H9 (cell line): Measurements from ENCODE around the gene FREM1. TPM values are rescaled to one million over a fixed set of nuclear protein-coding genes. Genes with fewer than 3 reads are reported as not detected.
A peak's percentile ranks its signal among the peaks of the same experiment; 100 is the strongest.

Experiments
- DNase-seq: peaks from one replicate; pipeline ENCODE4 v3.0.0-alpha.2; 2017
- H2AFZ ChIP-seq: one replicate; pipeline ENCODE4 v1.6.1; 2013; ENCODE audit warnings: mild to moderate bottlenecking, low read length, control low read depth, moderate library complexity
- H2AK5ac ChIP-seq: 2 replicates; pipeline ENCODE4 v1.6.1; 2013; ENCODE audit warnings: low read length, control low read depth, mixed read lengths; ENCODE audit not compliant: insufficient read length
- H2BK120ac ChIP-seq: one replicate; pipeline ENCODE4 v1.6.1; 2013; ENCODE audit warnings: low read depth, mild to moderate bottlenecking, low read length, control low read depth, inconsistent platforms; ENCODE audit not compliant: poor library complexity, severe bottlenecking
- H2BK12ac ChIP-seq: 2 replicates; pipeline ENCODE4 v1.6.1; 2013; ENCODE audit warnings: low read length, control low read depth, mixed read lengths, low read depth; ENCODE audit not compliant: insufficient read length
- H2BK15ac ChIP-seq: 2 replicates; pipeline ENCODE4 v1.6.1; 2013; ENCODE audit warnings: low read depth, low read length, control low read depth
- H2BK20ac ChIP-seq: one replicate; pipeline ENCODE4 v1.6.1; 2013; ENCODE audit warnings: low read depth, mild to moderate bottlenecking, low read length, control low read depth, inconsistent platforms; ENCODE audit not compliant: poor library complexity, severe bottlenecking
- H2BK5ac ChIP-seq: 2 replicates; pipeline ENCODE4 v1.6.1; 2013; ENCODE audit warnings: low read length, control low read depth, mixed read lengths; ENCODE audit not compliant: insufficient read length
- H3K14ac ChIP-seq: 2 replicates; pipeline ENCODE4 v1.6.1; 2013; ENCODE audit warnings: low read length, control low read depth; ENCODE audit not compliant: insufficient read depth
- H3K18ac ChIP-seq: 2 replicates; pipeline ENCODE4 v1.6.1; 2013; ENCODE audit warnings: low read depth, mild to moderate bottlenecking, mixed read lengths, low read length, control low read depth; ENCODE audit not compliant: insufficient read length
- H3K23ac ChIP-seq: 2 replicates; pipeline ENCODE4 v1.6.1; 2013; ENCODE audit warnings: low read length, control low read depth, mixed read lengths, low read depth; ENCODE audit not compliant: insufficient read length
- H3K23me2 ChIP-seq: 2 replicates; pipeline ENCODE4 v1.6.1; 2013; ENCODE audit warnings: low read depth, mild to moderate bottlenecking, mixed read lengths, low read length, control low read depth; ENCODE audit not compliant: insufficient read length, poor library complexity, severe bottlenecking
- H3K27ac ChIP-seq: 2 replicates; pipeline ENCODE4 v1.5.1; 2013; ENCODE audit warnings: low read length, control low read depth, mixed read lengths, low read depth; ENCODE audit not compliant: insufficient read length
- H3K27me3 ChIP-seq: 2 replicates; pipeline ENCODE4 v1.6.1; 2013; ENCODE audit warnings: low read length, control low read depth, inconsistent platforms; ENCODE audit not compliant: insufficient read depth
- H3K4ac ChIP-seq: 2 replicates; pipeline ENCODE4 v1.6.1; 2013; ENCODE audit warnings: low read depth, mild to moderate bottlenecking, control low read depth, inconsistent platforms, low read length, moderate library complexity
- H3K4me1 ChIP-seq: 2 replicates; pipeline ENCODE4 v1.6.1; 2013; ENCODE audit warnings: low read length, control low read depth, inconsistent platforms; ENCODE audit not compliant: insufficient read depth
- H3K4me2 ChIP-seq: 2 replicates; pipeline ENCODE4 v1.6.1; 2013; ENCODE audit warnings: low read length, control low read depth, mixed read lengths; ENCODE audit not compliant: insufficient read length, insufficient read depth
- H3K56ac ChIP-seq: 2 replicates; pipeline ENCODE4 v1.6.1; 2013; ENCODE audit warnings: low read depth, mild to moderate bottlenecking, mixed read lengths, low read length, control low read depth; ENCODE audit not compliant: insufficient read length
- H3K79me1 ChIP-seq: 2 replicates; pipeline ENCODE4 v1.6.1; 2013; ENCODE audit warnings: low read depth, mild to moderate bottlenecking, moderate library complexity, low read length, control low read depth, inconsistent platforms; ENCODE audit not compliant: insufficient read depth, poor library complexity, severe bottlenecking
- H3K79me2 ChIP-seq: 2 replicates; pipeline ENCODE4 v1.6.1; 2013; ENCODE audit warnings: low read length, control low read depth, inconsistent platforms; ENCODE audit not compliant: insufficient read depth
- H3K9ac ChIP-seq: 2 replicates; pipeline ENCODE4 v1.6.1; 2013; ENCODE audit warnings: low read length, control low read depth, mixed read lengths; ENCODE audit not compliant: insufficient read length; ENCODE audit errors: extremely low read depth
- H3K9me3 ChIP-seq: one replicate; pipeline ENCODE4 v1.6.1; 2013; ENCODE audit warnings: low read depth, low read length, inconsistent platforms; ENCODE audit not compliant: control insufficient read depth
- H3T11ph ChIP-seq: one replicate; pipeline ENCODE4 v1.6.1; 2013; ENCODE audit warnings: mild to moderate bottlenecking, low read length, control low read depth, inconsistent platforms
- H4K20me1 ChIP-seq: one replicate; pipeline ENCODE4 v1.6.1; 2013; ENCODE audit not compliant: control insufficient read depth, insufficient read length, insufficient read depth
- H4K5ac ChIP-seq: 2 replicates; pipeline ENCODE4 v1.6.1; 2013; ENCODE audit warnings: low read depth, mild to moderate bottlenecking, mixed read lengths, low read length, control low read depth; ENCODE audit not compliant: insufficient read length
- H4K8ac ChIP-seq: replicated peaks from 2 replicates; pipeline ENCODE4 v1.6.1; 2013; ENCODE audit warnings: low read length, control low read depth, mixed read lengths, low read depth; ENCODE audit not compliant: insufficient read length
- H4K91ac ChIP-seq: 2 replicates; pipeline ENCODE4 v1.6.1; 2013; ENCODE audit warnings: low read depth, mild to moderate bottlenecking, moderate library complexity, mixed read lengths, low read length, control low read depth; ENCODE audit not compliant: insufficient read length
- H3K27ac Mint-ChIP-seq, 3 experiments: 2 replicates in 2 of 3; 3 replicates in 1 of 3; pipeline ENCODE4 v1.8.0; 2020 to 2021; ENCODE audit warnings: mixed read lengths in 3 of 3, mild to moderate bottlenecking in 1 of 3, moderate library complexity in 1 of 3
- H3K27me3 Mint-ChIP-seq: 2 replicates; pipeline ENCODE4 v1.8.0; 2021; ENCODE audit warnings: low read depth, mild to moderate bottlenecking, moderate library complexity, mixed read lengths
- H3K36me3 Mint-ChIP-seq, 3 experiments: 2 replicates in 2 of 3; 3 replicates in 1 of 3; pipeline ENCODE4 v1.8.0; 2020 to 2021; ENCODE audit warnings: low read depth in 3 of 3, mixed read lengths in 3 of 3; ENCODE audit not compliant: insufficient read depth in 1 of 3
- H3K4me1 Mint-ChIP-seq, 2 experiments: 2 replicates each; pipeline ENCODE4 v1.8.0; 2020; ENCODE audit warnings: mixed read lengths in 2 of 2
- H3K4me3 Mint-ChIP-seq, 2 experiments: 2 replicates in 1 of 2; 3 replicates in 1 of 2; pipeline ENCODE4 v1.8.0; 2020 to 2021; ENCODE audit warnings: mild to moderate bottlenecking in 2 of 2, mixed read lengths in 2 of 2, moderate library complexity in 1 of 2
- H3K9me3 Mint-ChIP-seq, 2 experiments: 2 replicates in 1 of 2; 3 replicates in 1 of 2; pipeline ENCODE4 v1.8.0; 2020; ENCODE audit warnings: mild to moderate bottlenecking in 2 of 2, mixed read lengths in 2 of 2, moderate library complexity in 1 of 2
- WGBS: extraction: QIAGEN DNeasy Blood & Tissue Kit; methylation state at CpG from one replicate; pipeline ENCODE4 v1.1.7; 2013; ENCODE audit warnings: missing lambda C conversion rate, low lambda C conversion rate, mixed read lengths; ENCODE audit not compliant: insufficient read length; ENCODE audit errors: extremely low coverage; 5-methylcytosine and 5-hydroxymethylcytosine counted together
- total RNA-seq: library from RNA; stranded (reverse); gene quantifications from 2 replicates; pipeline ENCODE4 v1.2.1, GENCODE V29; 2021
- TF ChIP-seq, protein P1 (sequence below): fragments of 200-600 bp; sonication (generic); conservative IDR thresholded peaks from 3 replicates; pipeline ENCODE4 v1.8.0; 2021; ENCODE audit warnings: antibody characterized with exemption, mild to moderate bottlenecking

FREM1 gene
- total RNA-seq, 1 experiment from 2014 or later = 0.44 TPM

- no peak overlapping the region for H2AK5ac ChIP-seq
- no peak overlapping the region for H3K27ac Mint-ChIP-seq
- H3K56ac ChIP-seq = no peak overlapping the region
- no peak overlapping the region for H4K5ac ChIP-seq
- no peaks in the 10 kb centered on the region for H3K27me3 Mint-ChIP-seq
- no CpG with 5 or more reads among the region's 6 CpGs for WGBS
- TF ChIP-seq, protein P1, sequence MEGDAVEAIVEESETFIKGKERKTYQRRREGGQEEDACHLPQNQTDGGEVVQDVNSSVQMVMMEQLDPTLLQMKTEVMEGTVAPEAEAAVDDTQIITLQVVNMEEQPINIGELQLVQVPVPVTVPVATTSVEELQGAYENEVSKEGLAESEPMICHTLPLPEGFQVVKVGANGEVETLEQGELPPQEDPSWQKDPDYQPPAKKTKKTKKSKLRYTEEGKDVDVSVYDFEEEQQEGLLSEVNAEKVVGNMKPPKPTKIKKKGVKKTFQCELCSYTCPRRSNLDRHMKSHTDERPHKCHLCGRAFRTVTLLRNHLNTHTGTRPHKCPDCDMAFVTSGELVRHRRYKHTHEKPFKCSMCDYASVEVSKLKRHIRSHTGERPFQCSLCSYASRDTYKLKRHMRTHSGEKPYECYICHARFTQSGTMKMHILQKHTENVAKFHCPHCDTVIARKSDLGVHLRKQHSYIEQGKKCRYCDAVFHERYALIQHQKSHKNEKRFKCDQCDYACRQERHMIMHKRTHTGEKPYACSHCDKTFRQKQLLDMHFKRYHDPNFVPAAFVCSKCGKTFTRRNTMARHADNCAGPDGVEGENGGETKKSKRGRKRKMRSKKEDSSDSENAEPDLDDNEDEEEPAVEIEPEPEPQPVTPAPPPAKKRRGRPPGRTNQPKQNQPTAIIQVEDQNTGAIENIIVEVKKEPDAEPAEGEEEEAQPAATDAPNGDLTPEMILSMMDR = no peak
- H4K20me1 ChIP-seq = no peaks in the 10 kb centered on the region
- H3K9me3 ChIP-seq = no peaks in the 10 kb centered on the region
- H3K4me3 Mint-ChIP-seq = no peak overlapping the region
- H3K36me3 Mint-ChIP-seq = peaks cover 0 to 4% (median 0%) of the 10 kb centered on the region in 3 experiments; a peak in 1 of 7 replicates
- H3K4ac ChIP-seq = no peak overlapping the region
- H3K27ac ChIP-seq = no peak overlapping the region
- H3K27me3 ChIP-seq = no peaks in the 10 kb centered on the region
- no peak overlapping the region for H2AFZ ChIP-seq
- no peak overlapping the region for H2BK15ac ChIP-seq
- peaks cover 6 to 7% of the 10 kb centered on the region in 2 experiments; a peak in 3 of 4 replicates for H3K4me1 Mint-ChIP-seq
- no peaks in the 10 kb centered on the region for H3K79me1 ChIP-seq
- H2BK5ac ChIP-seq = no peak overlapping the region
- H4K91ac ChIP-seq = no peak overlapping the region
- peak overlapping the region; percentile 49 for H2BK20ac ChIP-seq
- H3K23me2 ChIP-seq = no peaks in the 10 kb centered on the region
- H3T11ph ChIP-seq = no peak overlapping the region
- H3K4me1 ChIP-seq = 0 out of 2 replicates have a peak, but pooled peaks cover 3% of the 10 kb centered on the region
- no peaks in the 10 kb centered on the region; the same call in 1 of the 2 replicates for H3K79me2 ChIP-seq
- DNase-seq = no peak
- no peak overlapping the region for H2BK120ac ChIP-seq
- H3K23ac ChIP-seq = no peak overlapping the region
- H3K18ac ChIP-seq = no peak overlapping the region
- H4K8ac ChIP-seq = no peak overlapping the region
- no peak overlapping the region for H3K14ac ChIP-seq
- no peak overlapping the region for H2BK12ac ChIP-seq
- H3K4me2 ChIP-seq = no peak overlapping the region
- H3K9ac ChIP-seq = no peak overlapping the region
- no peaks in the 10 kb centered on the region for H3K9me3 Mint-ChIP-seq
Observed at GRCh38 chr9:14766299-14766698, 143.9 kb downstream of the FREM1 start.
